Gastroesophageal sphincter (tissue), 3 donors: ENCODE measurements around the gene MYO1B.

ENCODE experiments used
- POLR2A ChIP-seq, 2 donors: fragments of 450-650 bp; IDR thresholded peaks; one replicate each; pipeline ENCODE4 v1.6.1; 2017; ENCODE audit warnings: antibody characterized with exemption in 2 of 2, mild to moderate bottlenecking in 2 of 2, moderate library complexity in 1 of 2
- POLR2AphosphoS5 ChIP-seq: sonication (generic); formaldehyde crosslinking; IDR thresholded peaks from one replicate; pipeline ENCODE4 v1.6.1; 2017; ENCODE audit warnings: antibody characterized with exemption
- TF ChIP-seq, protein P1 (sequence below), 4 experiments: fragments of 200-600 bp in 2 of 4; fragments of 450-650 bp in 2 of 4; sonication (generic) in 1 of 4; IDR thresholded peaks; one replicate each; pipeline ENCODE4 v1.5.1; 2017 to 2019; ENCODE audit warnings: antibody characterized with exemption in 4 of 4, mild to moderate bottlenecking in 2 of 4, moderate library complexity in 2 of 4

DNA sequence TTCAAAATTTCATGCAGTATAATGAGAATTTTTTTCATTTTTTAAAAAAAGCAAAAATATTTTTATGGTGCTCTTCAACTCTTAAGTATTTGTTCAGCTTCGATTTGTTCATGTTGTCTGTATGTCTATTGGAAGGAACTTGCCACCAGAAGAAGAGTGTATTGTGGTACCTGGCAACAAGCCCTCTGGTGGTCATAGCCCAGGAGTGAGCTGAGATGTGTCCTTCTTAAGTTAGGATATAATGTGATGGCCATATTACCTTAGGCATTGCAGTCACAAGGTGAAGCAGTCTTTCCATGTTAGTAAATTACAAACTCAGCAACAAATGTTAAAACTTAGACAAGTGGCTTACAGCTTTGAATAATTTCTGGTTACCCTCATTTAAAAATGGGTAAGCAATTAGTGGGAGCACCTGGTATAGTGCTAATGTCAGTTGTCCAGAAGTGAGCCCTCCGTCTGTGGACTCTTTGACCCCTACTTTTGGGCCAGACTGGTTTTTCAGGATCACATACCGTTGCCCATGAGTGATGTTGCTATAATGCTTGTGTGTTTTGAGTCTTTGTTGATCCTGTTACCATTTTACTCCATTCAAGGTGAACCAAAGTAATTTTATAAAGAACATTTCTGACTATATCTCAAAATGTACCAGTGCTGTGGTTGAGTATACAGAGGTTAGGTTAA lies 57.4 kb downstream of the MYO1B start:
- TF ChIP-seq POLR2AphosphoS5 (no peak), POLR2A (IDR thresholded peaks at IDR 0.05) (no peak)
- TF ChIP-seq, protein P1, sequence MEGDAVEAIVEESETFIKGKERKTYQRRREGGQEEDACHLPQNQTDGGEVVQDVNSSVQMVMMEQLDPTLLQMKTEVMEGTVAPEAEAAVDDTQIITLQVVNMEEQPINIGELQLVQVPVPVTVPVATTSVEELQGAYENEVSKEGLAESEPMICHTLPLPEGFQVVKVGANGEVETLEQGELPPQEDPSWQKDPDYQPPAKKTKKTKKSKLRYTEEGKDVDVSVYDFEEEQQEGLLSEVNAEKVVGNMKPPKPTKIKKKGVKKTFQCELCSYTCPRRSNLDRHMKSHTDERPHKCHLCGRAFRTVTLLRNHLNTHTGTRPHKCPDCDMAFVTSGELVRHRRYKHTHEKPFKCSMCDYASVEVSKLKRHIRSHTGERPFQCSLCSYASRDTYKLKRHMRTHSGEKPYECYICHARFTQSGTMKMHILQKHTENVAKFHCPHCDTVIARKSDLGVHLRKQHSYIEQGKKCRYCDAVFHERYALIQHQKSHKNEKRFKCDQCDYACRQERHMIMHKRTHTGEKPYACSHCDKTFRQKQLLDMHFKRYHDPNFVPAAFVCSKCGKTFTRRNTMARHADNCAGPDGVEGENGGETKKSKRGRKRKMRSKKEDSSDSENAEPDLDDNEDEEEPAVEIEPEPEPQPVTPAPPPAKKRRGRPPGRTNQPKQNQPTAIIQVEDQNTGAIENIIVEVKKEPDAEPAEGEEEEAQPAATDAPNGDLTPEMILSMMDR (IDR thresholded peaks at IDR 0.05), result no peak
